OCI-LY7 (cell line): ENCODE data around the gene RNF5.

ENCODE experiments used
- CTCF ChIP-seq: fragments of 200-600 bp; sonication (generic); conservative IDR thresholded peaks from 2 replicates; pipeline ENCODE4 v1.5.1; 2014; ENCODE audit warnings: mild to moderate bottlenecking, antibody characterized with exemption, low read length, moderate library complexity, mixed read lengths
- EZH2phosphoT487 ChIP-seq: fragments of 200-600 bp; sonication (generic); IDR thresholded peaks from 2 replicates; pipeline ENCODE4 v1.6.1; 2018; ENCODE audit warnings: low read depth, borderline replicate concordance, mild to moderate bottlenecking, mixed run types, antibody characterized with exemption, low read length, moderate library complexity, mixed read lengths

GRCh38 chr6:32181148-32181702, 3.0 kb downstream of the RNF5 start:
- TF ChIP-seq CTCF (no peak), EZH2phosphoT487 (no peak)
